GM12878 (cell line): ENCODE measurements around the gene RBMS3. TPM values are rescaled to one million over a fixed set of nuclear protein-coding genes. Genes with fewer than 3 reads are reported as not detected.
A peak's percentile ranks its signal among the peaks of the same experiment; 100 is the strongest.

Source experiments
- ASH2L ChIP-seq: fragments of 300-600, 200-600 bp; sonication (generic); IDR thresholded peaks from 2 replicates; pipeline ENCODE4 v1.6.1; 2017; ENCODE audit warnings: low read depth, mild to moderate bottlenecking, borderline replicate concordance
- BCL3 ChIP-seq: IDR thresholded peaks from 2 replicates; pipeline ENCODE4 v1.6.1; 2011; ENCODE audit warnings: borderline replicate concordance, low read depth, mild to moderate bottlenecking, moderate library complexity, low read length; ENCODE audit not compliant: insufficient read depth, poor library complexity, severe bottlenecking
- CBFB ChIP-seq: IDR thresholded peaks from 2 replicates; pipeline ENCODE4 v1.6.1; 2016; ENCODE audit warnings: antibody characterized with exemption, low read depth
- CBX5 ChIP-seq: sonication (generic); IDR thresholded peaks from 2 replicates; pipeline ENCODE4 v1.6.1; 2016; ENCODE audit warnings: low read depth, moderate library complexity, mild to moderate bottlenecking, inconsistent platforms
- CHD2 ChIP-seq: IDR thresholded peaks from 2 replicates; pipeline ENCODE4 v1.6.1; 2011; ENCODE audit warnings: low read depth, low read length, improper control_type of control experiment, borderline replicate concordance
- EGR1 ChIP-seq, 2 experiments: IDR thresholded peaks; 1 replicate in 1 of 2; 2 replicates in 1 of 2; pipeline ENCODE4 v1.6.1; 2011 to 2012; ENCODE audit warnings: low read depth in 2 of 2, low read length in 2 of 2, borderline replicate concordance in 1 of 2, mild to moderate bottlenecking in 1 of 2, moderate library complexity in 1 of 2
- FOXK2 ChIP-seq: fragments of 450-650 bp; IDR thresholded peaks from 2 replicates; pipeline ENCODE4 v1.6.1; 2017; ENCODE audit warnings: mild to moderate bottlenecking, moderate library complexity
- FOXM1 ChIP-seq: IDR thresholded peaks from 2 replicates; pipeline ENCODE4 v1.6.1; 2012; ENCODE audit warnings: low read depth, mild to moderate bottlenecking, inconsistent platforms, low read length, moderate library complexity
- HSF1 ChIP-seq: fragments of 150-350 bp; IDR thresholded peaks from 2 replicates; pipeline ENCODE4 v1.6.1; 2014; ENCODE audit warnings: mild to moderate bottlenecking, low read depth, low read length
- JUNB ChIP-seq: IDR thresholded peaks from 2 replicates; pipeline ENCODE4 v1.6.1; 2016; ENCODE audit warnings: antibody characterized with exemption, mild to moderate bottlenecking
- LARP7 ChIP-seq: fragments of 450-650 bp; IDR thresholded peaks from 2 replicates; pipeline ENCODE4 v1.6.1; 2017; ENCODE audit warnings: mild to moderate bottlenecking
- MTA2 ChIP-seq: fragments of 450-650 bp; IDR thresholded peaks from 2 replicates; pipeline ENCODE4 v1.6.1; 2016; ENCODE audit warnings: low read depth, mild to moderate bottlenecking, moderate library complexity
- MYB ChIP-seq: fragments of 150-350 bp; IDR thresholded peaks from 2 replicates; pipeline ENCODE4 v1.6.1; 2014; ENCODE audit warnings: mild to moderate bottlenecking, low read depth, low read length, borderline replicate concordance
- NBN ChIP-seq: fragments of 450-650 bp; IDR thresholded peaks from 2 replicates; pipeline ENCODE4 v1.6.1; 2016
- NR2C2 ChIP-seq: IDR thresholded peaks from 2 replicates; pipeline ENCODE4 v1.6.1; 2011; ENCODE audit warnings: borderline replicate concordance, low read depth; ENCODE audit not compliant: control insufficient read depth, insufficient read length
- PBX3 ChIP-seq: IDR thresholded peaks from 2 replicates; pipeline ENCODE4 v1.6.1; 2011; ENCODE audit warnings: mild to moderate bottlenecking, low read depth, low read length, moderate library complexity; ENCODE audit not compliant: insufficient replicate concordance
- POLR2AphosphoS2 ChIP-seq: IDR thresholded peaks from 2 replicates; pipeline ENCODE4 v1.6.1; 2011; ENCODE audit warnings: low read depth, mild to moderate bottlenecking, low read length, improper control_type of control experiment, moderate library complexity
- RB1 ChIP-seq: fragments of 450-650 bp; formaldehyde crosslinking; IDR thresholded peaks from 2 replicates; pipeline ENCODE4 v1.6.1; 2017; ENCODE audit warnings: mild to moderate bottlenecking, borderline replicate concordance
- RUNX3 ChIP-seq: IDR thresholded peaks from 2 replicates; pipeline ENCODE4 v1.6.1; 2012; ENCODE audit warnings: low read length, inconsistent platforms
- SP1 ChIP-seq: IDR thresholded peaks from one replicate; pipeline ENCODE4 v1.6.1; 2011; ENCODE audit warnings: low read depth, low read length
- SREBF1 ChIP-seq: IDR thresholded peaks from 2 replicates; pipeline ENCODE4 v1.6.1; 2012; ENCODE audit warnings: mild to moderate bottlenecking, low read length
- SRF ChIP-seq, 2 experiments: IDR thresholded peaks; 2 replicates each; pipeline ENCODE4 v1.6.1; 2011; ENCODE audit warnings: low read depth in 2 of 2, low read length in 2 of 2, mild to moderate bottlenecking in 1 of 2, moderate library complexity in 1 of 2
- YBX1 ChIP-seq: fragments of 450-650 bp; IDR thresholded peaks from 2 replicates; pipeline ENCODE4 v1.6.1; 2016; ENCODE audit warnings: antibody characterized with exemption
- ZNF274 ChIP-seq: IDR thresholded peaks from one replicate; pipeline ENCODE4 v1.8.0; 2011; ENCODE audit not compliant: insufficient read length, insufficient read depth
- polyA plus RNA-seq, 11 experiments: library from polyadenylated mRNA; depleted of rRNA in 4 of 11; unstranded in 6 of 11; stranded (reverse) in 5 of 11; fragments of >200 nt; fragmentation: Nextera tagmentation in 4 of 11; fragmentation: Illumina TruSeq in 1 of 11; extraction: Ambion mirVana in 4 of 11; extraction: Trizol in 1 of 11; gene quantifications; 1 replicate in 1 of 11; 2 replicates in 10 of 11; pipeline versions ENCODE4 v1.2.1 to v1.2.3, GENCODE V29; 2011 to 2016; ENCODE audit warnings: inconsistent platforms in 2 of 11, missing spikeins in 2 of 11, low read depth in 1 of 11
- total RNA-seq, 4 experiments: library from RNA; depleted of rRNA in 3 of 4; stranded (reverse); fragments of >200 nt in 3 of 4; fragmentation: Illumina TruSeq in 1 of 4; extraction: Trizol in 1 of 4; gene quantifications; 2 replicates each; pipeline versions ENCODE4 v1.2.1 to v1.2.3, GENCODE V29; 2013 to 2021
- TF ChIP-seq, protein P1 (sequence below): fragments of 450-650 bp; IDR thresholded peaks from 2 replicates; pipeline ENCODE4 v1.6.1; 2017; ENCODE audit warnings: mild to moderate bottlenecking, moderate library complexity

The RBMS3 gene
- total and polyA plus RNA-seq, 10 of the 15 experiments (the other 5 are each of a cell fraction or from before 2014, with no cell fraction given): 0.79 to 4.7 (median 3.1) TPM

- TF ChIP-seq PBX3 (no peak), NR2C2 (no peak), SRF (IDR thresholded peaks at IDR 0.05; ENCODE audit: low read depth in 2 of 2, low read length in 2 of 2) (no peak), MTA2 (peak; percentile 43; the same call in 1 of the 2 replicates), FOXM1 (no peak), CBX5 (peak; percentile 54; the same call in 1 of the 2 replicates), ZNF274 (no peak), EGR1 (IDR thresholded peaks at IDR 0.05; ENCODE audit: borderline replicate concordance in 1 of 2, low read depth in 2 of 2, low read length in 2 of 2) (no peak), MYB (no peak), CBFB (no peak), POLR2AphosphoS2 (no peak), FOXK2 (no peak), CHD2 (no peak), BCL3 (no peak), JUNB (no peak), YBX1 (no peak), SREBF1 (no peak), ASH2L (no peak), HSF1 (no peak), RUNX3 (peak; percentile 65), NBN (0 out of 2 replicates have a peak, but pooled peaks have one; percentile 55), RB1 (no peak), LARP7 (no peak), SP1 (no peak)
- TF ChIP-seq, protein P1, sequence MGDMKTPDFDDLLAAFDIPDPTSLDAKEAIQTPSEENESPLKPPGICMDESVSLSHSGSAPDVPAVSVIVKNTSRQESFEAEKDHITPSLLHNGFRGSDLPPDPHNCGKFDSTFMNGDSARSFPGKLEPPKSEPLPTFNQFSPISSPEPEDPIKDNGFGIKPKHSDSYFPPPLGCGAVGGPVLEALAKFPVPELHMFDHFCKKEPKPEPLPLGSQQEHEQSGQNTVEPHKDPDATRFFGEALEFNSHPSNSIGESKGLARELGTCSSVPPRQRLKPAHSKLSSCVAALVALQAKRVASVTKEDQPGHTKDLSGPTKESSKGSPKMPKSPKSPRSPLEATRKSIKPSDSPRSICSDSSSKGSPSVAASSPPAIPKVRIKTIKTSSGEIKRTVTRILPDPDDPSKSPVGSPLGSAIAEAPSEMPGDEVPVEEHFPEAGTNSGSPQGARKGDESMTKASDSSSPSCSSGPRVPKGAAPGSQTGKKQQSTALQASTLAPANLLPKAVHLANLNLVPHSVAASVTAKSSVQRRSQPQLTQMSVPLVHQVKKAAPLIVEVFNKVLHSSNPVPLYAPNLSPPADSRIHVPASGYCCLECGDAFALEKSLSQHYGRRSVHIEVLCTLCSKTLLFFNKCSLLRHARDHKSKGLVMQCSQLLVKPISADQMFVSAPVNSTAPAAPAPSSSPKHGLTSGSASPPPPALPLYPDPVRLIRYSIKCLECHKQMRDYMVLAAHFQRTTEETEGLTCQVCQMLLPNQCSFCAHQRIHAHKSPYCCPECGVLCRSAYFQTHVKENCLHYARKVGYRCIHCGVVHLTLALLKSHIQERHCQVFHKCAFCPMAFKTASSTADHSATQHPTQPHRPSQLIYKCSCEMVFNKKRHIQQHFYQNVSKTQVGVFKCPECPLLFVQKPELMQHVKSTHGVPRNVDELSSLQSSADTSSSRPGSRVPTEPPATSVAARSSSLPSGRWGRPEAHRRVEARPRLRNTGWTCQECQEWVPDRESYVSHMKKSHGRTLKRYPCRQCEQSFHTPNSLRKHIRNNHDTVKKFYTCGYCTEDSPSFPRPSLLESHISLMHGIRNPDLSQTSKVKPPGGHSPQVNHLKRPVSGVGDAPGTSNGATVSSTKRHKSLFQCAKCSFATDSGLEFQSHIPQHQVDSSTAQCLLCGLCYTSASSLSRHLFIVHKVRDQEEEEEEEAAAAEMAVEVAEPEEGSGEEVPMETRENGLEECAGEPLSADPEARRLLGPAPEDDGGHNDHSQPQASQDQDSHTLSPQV: no peak
Observed at GRCh38 chr3:29324180-29324651, 43.3 kb downstream of the RBMS3 start (continued).
